IPS-20b (cell line): Measurements from ENCODE around the gene AAGAB.

ENCODE experiments used
- H3K27ac ChIP-seq: one replicate; pipeline ENCODE4 v1.5.1; 2013; ENCODE audit warnings: low read length
- H3K27me3 ChIP-seq: 2 replicates; pipeline ENCODE4 v1.6.1; 2013; ENCODE audit warnings: mild to moderate bottlenecking, low read length, inconsistent platforms; ENCODE audit not compliant: insufficient read depth
- H3K36me3 ChIP-seq: 2 replicates; pipeline ENCODE4 v1.6.1; 2013; ENCODE audit warnings: low read depth, mild to moderate bottlenecking, inconsistent platforms, low read length, moderate library complexity; ENCODE audit not compliant: insufficient read depth
- H3K4me1 ChIP-seq: 2 replicates; pipeline ENCODE4 v1.6.1; 2013; ENCODE audit warnings: mild to moderate bottlenecking, control low read depth, inconsistent platforms, low read length, moderate library complexity; ENCODE audit not compliant: insufficient read depth
- H3K4me3 ChIP-seq: 2 replicates; pipeline ENCODE4 v1.5.1; 2013; ENCODE audit warnings: mild to moderate bottlenecking, low read length, inconsistent platforms
- H3K9ac ChIP-seq: 2 replicates; pipeline ENCODE4 v1.6.1; 2013; ENCODE audit warnings: low read depth, mild to moderate bottlenecking, inconsistent platforms, low read length, moderate library complexity
- H3K9me3 ChIP-seq: 2 replicates; pipeline ENCODE4 v1.6.1; 2013; ENCODE audit warnings: mild to moderate bottlenecking, low read depth, low read length, inconsistent platforms; ENCODE audit not compliant: insufficient read depth

AAGAB gene

DNA sequence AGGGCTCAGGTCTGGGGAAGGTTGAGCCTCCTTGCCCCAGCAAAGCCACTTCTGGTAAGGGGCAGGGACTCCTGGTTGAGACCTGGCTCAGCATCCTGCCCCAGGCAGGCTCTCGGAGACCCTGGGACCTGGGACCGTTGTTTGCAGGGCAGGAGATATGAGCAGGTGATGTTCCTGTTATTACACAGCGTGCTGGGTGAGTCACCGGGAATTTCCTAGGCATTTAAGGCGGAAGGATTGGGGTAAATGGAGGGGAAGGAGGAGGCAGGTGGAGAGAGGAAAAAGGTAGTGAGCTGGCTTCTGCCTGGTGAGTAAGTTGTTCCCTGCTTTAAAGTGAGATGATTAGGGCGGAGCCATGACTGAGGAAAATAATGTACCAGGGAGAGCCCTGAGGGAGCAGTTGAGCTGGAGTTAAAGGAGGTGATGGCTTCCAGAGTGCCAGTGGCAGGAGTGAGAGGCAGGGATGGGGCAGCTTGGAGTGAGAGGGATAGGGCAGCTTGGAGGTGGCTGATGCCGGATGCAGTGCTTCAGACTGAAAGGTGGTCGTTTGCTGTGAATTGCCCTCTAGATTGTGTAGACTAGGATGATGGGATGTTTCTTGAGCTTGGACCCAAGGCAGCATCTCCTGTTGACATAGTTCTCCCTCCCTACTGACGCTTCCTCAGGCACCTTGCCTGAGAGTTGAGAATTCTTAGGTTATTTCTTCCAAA lies 79.4 kb downstream of the AAGAB start:
- no peak overlapping the region for H3K9ac ChIP-seq
- peaks cover 12% of the 10 kb centered on the region for H3K4me1 ChIP-seq
- no peak overlapping the region for H3K4me3 ChIP-seq
- no peaks in the 10 kb centered on the region for H3K27me3 ChIP-seq
- H3K36me3 ChIP-seq = peaks cover 9% of the 10 kb centered on the region; the same call in 1 of the 2 replicates
- H3K27ac ChIP-seq = no peak overlapping the region
- no peaks in the 10 kb centered on the region for H3K9me3 ChIP-seq

DNA sequence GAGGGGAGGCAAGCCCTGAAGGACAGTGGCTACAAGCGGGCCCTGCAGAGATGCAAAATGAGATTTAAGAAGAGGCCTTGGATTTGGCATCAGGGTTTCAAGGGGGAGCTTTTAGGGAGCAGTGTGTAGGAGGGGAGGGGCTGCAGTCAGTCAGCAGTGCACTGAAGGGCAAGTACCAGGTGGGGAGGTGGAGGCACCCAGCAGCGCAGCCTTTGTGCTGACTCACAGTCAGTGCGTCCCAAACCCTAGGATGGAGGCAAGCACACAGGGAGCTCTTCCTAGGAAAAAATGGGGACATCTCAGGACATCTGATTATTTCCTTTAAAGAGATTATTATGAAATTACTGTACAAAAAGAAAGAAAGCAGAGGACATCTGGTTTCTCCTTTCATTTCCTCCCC lies 80.0 kb downstream of the AAGAB start:
- H3K4me1 ChIP-seq = peaks cover 12% of the 10 kb centered on the region

DNA sequence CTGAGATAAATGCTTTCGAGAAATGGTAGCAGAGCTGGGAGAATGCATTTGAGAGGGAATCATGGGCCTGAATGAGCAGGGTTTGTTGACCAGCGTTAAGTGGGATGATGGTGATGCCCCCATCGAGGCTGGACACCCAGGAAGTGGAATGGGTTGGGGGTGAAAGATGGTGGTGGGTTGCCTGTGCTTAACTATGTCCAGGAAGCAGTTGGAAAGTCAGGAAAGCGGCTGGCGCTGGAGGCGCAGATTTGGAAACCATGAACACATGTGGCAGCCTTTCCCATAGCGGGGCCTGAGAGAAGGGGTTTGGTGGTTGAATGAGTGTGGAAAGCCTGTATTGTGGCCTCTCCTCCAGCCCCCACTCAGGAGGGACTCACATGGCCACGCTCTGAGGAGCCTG lies 80.7 kb downstream of the AAGAB start:
- Histone ChIP-seq H3K9ac (no peak overlapping the region), H3K27me3 (no peaks in the 10 kb centered on the region), H3K36me3 (peaks cover 9% of the 10 kb centered on the region), H3K4me3 (no peak overlapping the region), H3K27ac (no peak overlapping the region), H3K9me3 (no peaks in the 10 kb centered on the region), H3K4me1 (peaks cover 12% of the 10 kb centered on the region)

More for the DNA sequence above, 80.0 kb downstream of the AAGAB start:
- H3K27ac ChIP-seq = no peak overlapping the region
- peaks cover 9% of the 10 kb centered on the region for H3K36me3 ChIP-seq
- no peaks in the 10 kb centered on the region for H3K9me3 ChIP-seq
- H3K9ac ChIP-seq = no peak overlapping the region
- no peak overlapping the region for H3K4me3 ChIP-seq
- H3K27me3 ChIP-seq = no peaks in the 10 kb centered on the region

DNA sequence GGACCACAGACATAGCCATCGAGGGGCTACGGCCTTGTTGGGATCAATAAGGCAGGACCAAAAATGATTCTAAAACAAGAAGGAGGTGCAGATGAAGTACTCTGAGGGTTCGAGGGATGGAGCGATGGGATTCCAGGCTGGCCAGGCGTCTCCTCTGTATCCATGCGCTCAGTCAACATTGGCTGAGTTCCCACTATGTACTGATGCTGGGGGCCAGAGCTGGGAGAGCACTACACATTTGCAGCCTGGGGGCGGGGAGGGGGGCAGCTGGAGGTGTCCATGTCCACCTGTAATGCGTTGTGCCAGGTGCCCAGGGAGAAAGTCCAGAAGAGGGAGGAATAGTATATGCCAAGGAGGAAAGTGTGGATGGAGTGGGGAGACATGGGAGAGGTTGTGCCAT lies 81.5 kb downstream of the AAGAB start:
- Histone ChIP-seq H3K27ac (no peak overlapping the region), H3K36me3 (peaks cover 13% of the 10 kb centered on the region), H3K27me3 (no peaks in the 10 kb centered on the region), H3K9ac (no peak overlapping the region), H3K4me1 (peaks cover 12% of the 10 kb centered on the region), H3K4me3 (no peak overlapping the region), H3K9me3 (no peaks in the 10 kb centered on the region)

DNA sequence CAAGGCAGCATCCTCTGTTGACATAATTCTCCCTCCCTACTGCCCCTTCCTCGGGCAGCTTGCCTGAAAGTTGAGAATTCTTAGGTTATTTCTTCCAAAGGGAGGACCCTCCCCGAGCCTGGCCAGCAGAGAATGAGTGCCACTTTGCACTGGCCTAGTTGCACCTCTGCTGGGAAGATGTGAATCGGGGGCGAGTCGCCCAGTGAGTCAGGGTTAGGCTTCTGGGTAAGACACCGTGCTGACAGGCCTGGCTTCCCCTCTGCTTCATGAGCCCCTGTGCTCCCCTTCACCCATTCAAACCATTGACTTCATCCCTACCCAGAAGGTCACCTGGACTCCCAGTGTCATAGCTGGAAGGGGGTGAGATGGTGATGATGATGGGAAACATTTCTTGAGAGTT lies 82.3 kb downstream of the AAGAB start:
- H3K9ac ChIP-seq = no peak overlapping the region
- H3K27ac ChIP-seq = no peak overlapping the region
- H3K36me3 ChIP-seq = peaks cover 13% of the 10 kb centered on the region
- no peaks in the 10 kb centered on the region for H3K27me3 ChIP-seq
- no peak overlapping the region for H3K4me3 ChIP-seq
- peaks cover 12% of the 10 kb centered on the region for H3K4me1 ChIP-seq
- no peaks in the 10 kb centered on the region for H3K9me3 ChIP-seq

DNA sequence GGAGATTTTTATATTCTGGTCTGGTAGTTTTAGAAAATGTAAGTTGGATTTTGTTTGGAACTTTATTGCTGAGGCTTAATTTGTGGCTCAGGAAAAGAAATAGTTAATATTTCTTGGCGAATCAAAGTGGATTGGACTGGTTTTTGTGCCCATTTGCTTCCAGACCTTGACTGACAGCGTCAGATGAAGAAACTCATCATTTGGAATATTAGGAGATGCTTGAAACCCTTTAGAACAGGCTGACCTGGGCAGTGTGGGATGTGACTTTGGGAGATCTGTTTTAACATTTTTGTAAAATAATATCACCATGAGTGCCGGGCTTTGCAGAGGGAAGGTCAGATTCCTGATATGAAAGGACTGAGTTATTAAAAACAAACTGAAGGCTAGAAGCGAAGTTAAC lies 83.0 kb downstream of the AAGAB start:
- H3K9ac ChIP-seq = no peak overlapping the region
- H3K27ac ChIP-seq = no peak overlapping the region
- H3K4me1 ChIP-seq = peaks cover 11% of the 10 kb centered on the region
- H3K9me3 ChIP-seq = no peaks in the 10 kb centered on the region
- peaks cover 13% of the 10 kb centered on the region for H3K36me3 ChIP-seq
- no peak overlapping the region for H3K4me3 ChIP-seq
- no peaks in the 10 kb centered on the region for H3K27me3 ChIP-seq

DNA sequence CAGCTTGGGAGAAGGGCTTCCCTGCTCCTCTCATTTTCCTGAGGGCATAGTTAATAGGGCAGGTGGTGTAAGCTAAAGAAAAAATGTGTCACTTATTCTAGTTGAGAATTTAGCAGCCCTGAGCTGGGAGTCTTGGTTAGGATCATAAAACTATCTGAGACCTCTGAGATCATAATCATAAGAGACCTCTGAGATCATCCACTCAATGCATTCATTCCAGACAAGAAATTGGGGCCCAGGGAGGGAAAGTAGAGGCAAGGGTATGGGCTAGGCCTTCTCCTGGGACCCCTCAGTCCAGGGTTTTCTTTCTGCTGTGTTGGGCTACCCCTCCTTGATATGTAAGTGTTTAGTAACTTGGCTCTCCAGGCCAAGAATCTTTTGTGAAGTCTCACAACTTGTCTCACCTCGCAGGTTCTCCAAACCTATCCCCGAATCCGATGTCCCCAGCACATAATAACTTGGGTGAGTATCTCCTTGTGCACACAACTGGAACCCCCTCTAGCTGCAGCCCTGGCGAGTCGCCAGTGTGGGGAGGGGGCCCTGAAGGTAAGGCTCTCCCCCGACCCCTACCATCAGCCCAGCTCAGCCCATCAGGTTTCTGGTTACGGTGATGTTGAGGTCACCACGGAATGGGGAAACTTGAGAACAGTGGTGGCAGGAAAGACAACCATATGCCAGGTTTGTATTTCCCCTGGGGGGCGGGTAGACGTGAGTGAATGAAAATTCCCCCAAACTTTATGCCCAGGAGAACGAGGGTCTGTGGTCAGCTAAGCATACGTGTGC lies 84.1 kb downstream of the AAGAB start:
- H3K27me3 ChIP-seq = no peaks in the 10 kb centered on the region
- peaks cover 13% of the 10 kb centered on the region for H3K36me3 ChIP-seq
- H3K27ac ChIP-seq = no peak overlapping the region
- no peak overlapping the region for H3K4me3 ChIP-seq
- H3K9ac ChIP-seq = no peak overlapping the region
- peaks cover 13% of the 10 kb centered on the region for H3K4me1 ChIP-seq
- H3K9me3 ChIP-seq = no peaks in the 10 kb centered on the region

DNA sequence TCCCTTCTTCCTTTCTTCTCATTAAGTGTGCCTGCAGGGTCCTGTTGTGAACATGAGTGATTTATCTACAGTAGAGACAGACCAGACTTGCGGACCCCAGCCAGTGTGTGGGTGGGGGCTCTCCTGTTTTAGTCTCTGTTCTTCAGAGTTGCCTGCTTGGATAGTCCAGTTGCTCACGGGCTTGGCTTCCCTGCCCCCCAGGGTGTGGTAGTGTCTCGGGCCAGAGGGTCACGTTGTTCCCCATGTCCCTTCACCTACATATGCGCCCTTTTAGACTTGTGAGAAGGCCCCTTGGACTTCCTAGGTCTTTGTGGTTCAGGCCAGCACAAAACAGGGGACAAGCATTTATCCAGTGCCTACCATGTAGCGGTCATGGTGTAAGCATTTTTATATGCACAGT lies 85.8 kb downstream of the AAGAB start:
- Histone ChIP-seq H3K36me3 (peaks cover 13% of the 10 kb centered on the region), H3K4me1 (peaks cover 20% of the 10 kb centered on the region), H3K27ac (no peak overlapping the region), H3K4me3 (no peak overlapping the region), H3K9ac (no peak overlapping the region), H3K9me3 (no peaks in the 10 kb centered on the region), H3K27me3 (peaks cover 4% of the 10 kb centered on the region; the same call in 1 of the 2 replicates)

DNA sequence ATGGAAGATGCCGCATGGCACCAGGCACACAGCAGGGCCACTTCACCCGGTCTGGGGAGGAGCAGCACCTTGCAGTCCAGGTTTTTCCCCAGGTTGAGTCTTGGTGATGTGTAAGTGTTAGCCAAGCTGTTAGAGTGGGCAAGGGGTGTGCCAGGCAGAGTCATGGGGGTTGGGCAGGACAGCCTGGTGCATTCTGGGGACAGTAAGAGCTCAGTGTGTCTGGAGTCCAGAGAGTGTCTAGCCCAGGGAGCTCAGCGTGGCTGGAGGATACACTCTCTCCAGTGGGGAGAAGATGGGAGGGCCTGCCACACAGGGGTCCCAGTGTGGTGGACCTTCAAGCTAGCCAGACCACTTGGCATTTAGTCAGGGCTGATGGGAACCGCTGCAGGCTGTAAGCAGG lies 87.4 kb downstream of the AAGAB start:
- Histone ChIP-seq H3K4me3 (no peak overlapping the region), H3K27me3 (peaks cover 4% of the 10 kb centered on the region; the same call in 1 of the 2 replicates), H3K27ac (no peak overlapping the region), H3K36me3 (peaks cover 10% of the 10 kb centered on the region), H3K4me1 (peaks cover 20% of the 10 kb centered on the region), H3K9ac (no peak overlapping the region), H3K9me3 (no peaks in the 10 kb centered on the region)

DNA sequence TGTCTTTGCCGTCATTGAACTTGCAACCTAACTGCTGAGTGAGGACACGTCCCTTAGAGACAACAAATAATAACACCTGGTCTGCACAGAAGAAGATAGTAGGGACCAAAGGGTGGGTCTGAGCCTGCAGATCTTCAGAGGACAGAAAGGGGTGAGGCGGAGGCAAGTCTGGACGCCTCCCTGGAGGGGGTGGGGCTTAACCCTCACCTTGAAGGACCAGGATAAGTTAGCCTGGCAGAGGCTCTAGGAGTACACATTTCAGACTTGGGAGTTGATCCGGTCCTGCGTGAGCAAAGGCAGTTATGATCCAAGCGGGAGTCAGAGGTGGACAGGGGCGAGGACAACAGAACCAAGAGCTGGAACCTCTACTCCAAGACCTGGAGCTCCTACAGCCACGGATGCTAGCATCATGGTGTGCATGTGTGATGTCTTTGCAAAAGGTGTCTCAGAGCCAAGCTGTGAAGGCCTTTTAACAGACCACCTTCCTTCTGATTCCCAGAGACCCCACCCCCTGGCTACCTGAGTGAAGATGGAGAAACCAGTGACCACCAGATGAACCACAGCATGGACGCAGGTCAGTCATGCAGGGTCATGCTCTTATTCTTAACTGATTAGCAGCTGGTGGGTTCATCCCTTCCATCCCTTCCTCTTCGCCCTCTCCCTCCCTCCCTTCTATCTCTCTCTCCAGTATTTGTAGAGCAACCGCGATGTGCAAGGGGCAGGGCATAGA lies 88.0 kb downstream of the AAGAB start:
- no peak overlapping the region for H3K9ac ChIP-seq
- H3K27me3 ChIP-seq = peaks cover 4% of the 10 kb centered on the region; the same call in 1 of the 2 replicates
- H3K4me1 ChIP-seq = peaks cover 20% of the 10 kb centered on the region
- no peak overlapping the region for H3K27ac ChIP-seq
- no peaks in the 10 kb centered on the region for H3K9me3 ChIP-seq
- peak overlapping the region; percentile 16; the same call in 1 of the 2 replicates for H3K4me3 ChIP-seq
- peaks cover 9% of the 10 kb centered on the region for H3K36me3 ChIP-seq

DNA sequence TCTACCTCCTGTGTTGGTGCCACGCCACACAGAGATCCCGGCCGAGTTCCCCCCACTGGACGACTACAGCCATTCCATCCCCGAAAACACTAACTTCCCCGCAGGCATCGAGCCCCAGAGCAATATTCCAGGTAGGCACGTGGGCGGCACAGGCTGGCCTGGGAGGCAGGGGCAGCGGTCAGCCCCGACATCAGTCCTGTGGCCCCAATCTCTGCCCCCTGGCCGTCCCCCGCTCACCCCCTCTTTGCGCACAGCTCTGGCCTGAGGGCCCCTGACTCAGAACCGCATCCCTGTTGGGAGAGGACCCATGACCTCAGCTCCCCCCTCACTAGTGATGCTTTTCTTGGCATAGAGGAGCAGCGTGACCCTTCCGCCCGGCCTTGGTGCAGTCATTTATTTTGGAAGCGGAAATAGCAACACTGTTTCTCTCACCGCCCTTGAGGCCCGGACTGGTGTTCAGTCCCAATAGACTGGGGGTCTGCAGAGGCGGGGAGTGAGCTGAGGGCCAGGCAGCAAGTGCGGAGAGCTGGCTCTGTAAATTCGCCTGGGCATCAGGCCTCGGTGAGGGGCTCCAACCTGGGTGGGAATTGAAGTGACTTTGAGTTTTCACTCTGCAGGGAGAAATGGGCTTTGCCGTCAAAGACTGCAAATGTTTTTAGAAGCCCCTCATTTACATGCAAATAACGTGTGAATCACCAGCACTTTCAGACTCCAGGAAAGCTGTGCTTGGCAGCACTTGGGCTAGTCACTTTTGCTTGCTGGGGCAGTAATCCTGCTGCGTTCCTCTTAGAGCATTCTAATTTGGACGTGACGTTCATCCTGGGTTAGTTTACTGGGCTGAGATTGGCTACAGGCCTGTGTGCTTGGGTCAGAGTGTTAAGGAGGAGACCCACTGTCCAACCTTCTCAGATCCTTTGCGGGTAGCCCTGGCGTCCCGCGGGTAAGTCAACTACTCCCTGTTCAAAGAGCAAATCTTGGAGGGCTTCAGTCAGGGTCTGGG lies 88.9 kb downstream of the AAGAB start:
- peak overlapping the region; percentile 16; the same call in 1 of the 2 replicates for H3K4me3 ChIP-seq
- H3K4me1 ChIP-seq = peaks cover 20% of the 10 kb centered on the region
- peaks cover 8% of the 10 kb centered on the region for H3K36me3 ChIP-seq
- H3K9me3 ChIP-seq = no peaks in the 10 kb centered on the region
- peaks cover 4% of the 10 kb centered on the region; the same call in 1 of the 2 replicates for H3K27me3 ChIP-seq
- H3K27ac ChIP-seq = no peak overlapping the region
- H3K9ac ChIP-seq = no peak overlapping the region; the same call in 1 of the 2 replicates
